ENCODE data around the gene SERP2. TPM values are rescaled to one million over a fixed set of nuclear protein-coding genes. Genes with fewer than 3 reads are reported as not detected.

The SERP2 gene
- total and polyA plus RNA-seq, 4 donors, result 3.4 to 13.4 (median 8.3) TPM

GRCh38 chr13:44352202-44352601, 21.4 kb upstream of the SERP2 start:
- Histone ChIP-seq H3K4me1 (ENCODE audit: control insufficient read depth in 1 of 2, insufficient read depth in 2 of 2, low read length in 2 of 2) (no peaks in the 10 kb centered on the region), H3K27ac (ENCODE audit: low read depth in 1 of 2, low read length in 2 of 2) (no peak overlapping the region), H3K27me3 (ENCODE audit: control insufficient read depth in 1 of 2, insufficient read depth in 2 of 2, low read length in 1 of 2) (no peaks in the 10 kb centered on the region), H3K9me3 (ENCODE audit: control insufficient read depth, low read length) (no peaks in the 10 kb centered on the region), H3K36me3 (ENCODE audit: control insufficient read depth in 1 of 2, insufficient read depth in 2 of 2, low read length in 1 of 2) (no peaks in the 10 kb centered on the region), H3K4me3 (ENCODE audit: low read length in 2 of 2) (no peak overlapping the region)
- 97 to 98% methylated on average over 3 of the region's 3 CpGs for WGBS, 2 donors
- no peak for ATAC-seq (ENCODE audit: low FRiP score)
- no peak for DNase-seq
- intact Hi-C loops (cut with DNase I), result no loop called here

GRCh38 chr13:44352671-44353070, 21.0 kb upstream of the SERP2 start:
- H3K4me3 ChIP-seq (ENCODE audit: low read length in 2 of 2), result no peak overlapping the region
- ATAC-seq (ENCODE audit: low FRiP score), result no peak
- no peaks in the 10 kb centered on the region for H3K9me3 ChIP-seq (ENCODE audit: control insufficient read depth, low read length)
- H3K4me1 ChIP-seq (ENCODE audit: control insufficient read depth in 1 of 2, insufficient read depth in 2 of 2, low read length in 2 of 2), result no peaks in the 10 kb centered on the region
- H3K27me3 ChIP-seq (ENCODE audit: control insufficient read depth in 1 of 2, insufficient read depth in 2 of 2, low read length in 1 of 2), result no peaks in the 10 kb centered on the region
- no peak for DNase-seq
- no peak overlapping the region for H3K27ac ChIP-seq (ENCODE audit: low read depth in 1 of 2, low read length in 2 of 2)
- intact Hi-C loops (cut with DNase I), result no loop called here
- no peaks in the 10 kb centered on the region for H3K36me3 ChIP-seq (ENCODE audit: control insufficient read depth in 1 of 2, insufficient read depth in 2 of 2, low read length in 1 of 2)
- 93 to 95% methylated on average over 2 of the region's 2 CpGs for WGBS, 2 donors

GRCh38 chr13:44354331-44354730, 19.3 kb upstream of the SERP2 start:
- ATAC-seq (ENCODE audit: low FRiP score) (no peak), DNase-seq (no peak)
- Histone ChIP-seq H3K27me3 (ENCODE audit: control insufficient read depth in 1 of 2, insufficient read depth in 2 of 2, low read length in 1 of 2) (no peaks in the 10 kb centered on the region), H3K9me3 (ENCODE audit: control insufficient read depth, low read length) (no peaks in the 10 kb centered on the region), H3K4me3 (ENCODE audit: low read length in 2 of 2) (no peak overlapping the region), H3K27ac (ENCODE audit: low read depth in 1 of 2, low read length in 2 of 2) (no peak overlapping the region), H3K36me3 (ENCODE audit: control insufficient read depth in 1 of 2, insufficient read depth in 2 of 2, low read length in 1 of 2) (no peaks in the 10 kb centered on the region), H3K4me1 (ENCODE audit: control insufficient read depth in 1 of 2, insufficient read depth in 2 of 2, low read length in 2 of 2) (no peaks in the 10 kb centered on the region)
- intact Hi-C loops (cut with DNase I), result no loop called here
- 79 to 85% methylated on average over 1 of the region's 1 CpG for WGBS, 2 donors

GRCh38 chr13:44354884-44355283, 18.7 kb upstream of the SERP2 start:
- no peaks in the 10 kb centered on the region for H3K36me3 ChIP-seq (ENCODE audit: control insufficient read depth in 1 of 2, insufficient read depth in 2 of 2, low read length in 1 of 2)
- H3K27ac ChIP-seq (ENCODE audit: low read depth in 1 of 2, low read length in 2 of 2), result no peak overlapping the region
- DNase-seq, result no peak
- WGBS, 2 donors, result 52 to 56% methylated on average over 3 of the region's 3 CpGs
- no peaks in the 10 kb centered on the region for H3K4me1 ChIP-seq (ENCODE audit: control insufficient read depth in 1 of 2, insufficient read depth in 2 of 2, low read length in 2 of 2)
- intact Hi-C loops (cut with DNase I), result no loop called here
- H3K4me3 ChIP-seq (ENCODE audit: low read length in 2 of 2), result no peak overlapping the region
- no peaks in the 10 kb centered on the region for H3K9me3 ChIP-seq (ENCODE audit: control insufficient read depth, low read length)
- ATAC-seq (ENCODE audit: low FRiP score), result no peak
- no peaks in the 10 kb centered on the region for H3K27me3 ChIP-seq (ENCODE audit: control insufficient read depth in 1 of 2, insufficient read depth in 2 of 2, low read length in 1 of 2)

- H3K4me3 ChIP-seq (ENCODE audit: low read length in 2 of 2), result no peak overlapping the region
- no peaks in the 10 kb centered on the region for H3K36me3 ChIP-seq (ENCODE audit: control insufficient read depth in 1 of 2, insufficient read depth in 2 of 2, low read length in 1 of 2)
- no peaks in the 10 kb centered on the region for H3K27me3 ChIP-seq (ENCODE audit: control insufficient read depth in 1 of 2, insufficient read depth in 2 of 2, low read length in 1 of 2)
- H3K4me1 ChIP-seq (ENCODE audit: control insufficient read depth in 1 of 2, insufficient read depth in 2 of 2, low read length in 2 of 2), result peaks cover 0 to 5% of the 10 kb centered on the region in 2 donors
- no peak for ATAC-seq (ENCODE audit: low FRiP score)
- no peak for DNase-seq
- H3K27ac ChIP-seq (ENCODE audit: low read depth in 1 of 2, low read length in 2 of 2), result no peak overlapping the region
- H3K9me3 ChIP-seq (ENCODE audit: control insufficient read depth, low read length), result no peaks in the 10 kb centered on the region
- 94% methylated on average over 3 of the region's 3 CpGs for WGBS, 2 donors
- intact Hi-C loops (cut with DNase I), result no loop called here
Measured at GRCh38 chr13:44355621-44356020, 18.0 kb upstream of the SERP2 start.

GRCh38 chr13:44359983-44360375, 13.6 kb upstream of the SERP2 start:
- no peak for DNase-seq
- no peaks in the 10 kb centered on the region for H3K36me3 ChIP-seq (ENCODE audit: control insufficient read depth in 1 of 2, insufficient read depth in 2 of 2, low read length in 1 of 2)
- no peaks in the 10 kb centered on the region for H3K27me3 ChIP-seq (ENCODE audit: control insufficient read depth in 1 of 2, insufficient read depth in 2 of 2, low read length in 1 of 2)
- peaks cover 0 to 5% of the 10 kb centered on the region in 2 donors for H3K4me1 ChIP-seq (ENCODE audit: control insufficient read depth in 1 of 2, insufficient read depth in 2 of 2, low read length in 2 of 2)
- no peak overlapping the region for H3K4me3 ChIP-seq (ENCODE audit: low read length in 2 of 2)
- intact Hi-C loops (cut with DNase I), result loop anchor here in 1 of 2 donors (5.0 kb wide), 2 partner anchors 48 to 203 kb away; no protein-coding TSS in a partner anchor
- no peaks in the 10 kb centered on the region for H3K9me3 ChIP-seq (ENCODE audit: control insufficient read depth, low read length)
- H3K27ac ChIP-seq (ENCODE audit: low read depth in 1 of 2, low read length in 2 of 2), result no peak overlapping the region
- ATAC-seq (ENCODE audit: low FRiP score), result no peak
- WGBS, 2 donors, result 84 to 92% methylated on average over 1 of the region's 1 CpG

GRCh38 chr13:44362394-44363040, 11.1 kb upstream of the SERP2 start:
- Histone ChIP-seq H3K36me3 (ENCODE audit: control insufficient read depth in 1 of 2, insufficient read depth in 2 of 2, low read length in 1 of 2) (no peaks in the 10 kb centered on the region), H3K4me3 (ENCODE audit: low read length in 2 of 2) (no peak overlapping the region), H3K27ac (ENCODE audit: low read depth in 1 of 2, low read length in 2 of 2) (no peak overlapping the region), H3K9me3 (ENCODE audit: control insufficient read depth, low read length) (no peaks in the 10 kb centered on the region), H3K27me3 (ENCODE audit: control insufficient read depth in 1 of 2, insufficient read depth in 2 of 2, low read length in 1 of 2) (no peaks in the 10 kb centered on the region), H3K4me1 (ENCODE audit: control insufficient read depth in 1 of 2, insufficient read depth in 2 of 2, low read length in 2 of 2) (peaks cover 0 to 5% of the 10 kb centered on the region in 2 donors)
- ATAC-seq (ENCODE audit: low FRiP score), result no peak
- intact Hi-C loops (cut with DNase I), result loop anchor here in 1 of 2 donors (5.0 kb wide), 2 partner anchors 50 to 205 kb away; no protein-coding TSS in a partner anchor
- 83 to 86% methylated on average over 11 of the region's 11 CpGs for WGBS, 2 donors
- no peak for DNase-seq

- H3K36me3 ChIP-seq (ENCODE audit: control insufficient read depth in 1 of 2, insufficient read depth in 2 of 2, low read length in 1 of 2), result no peaks in the 10 kb centered on the region
- peaks cover 0 to 5% of the 10 kb centered on the region in 2 donors for H3K4me1 ChIP-seq (ENCODE audit: control insufficient read depth in 1 of 2, insufficient read depth in 2 of 2, low read length in 2 of 2)
- DNase-seq (no peak), ATAC-seq (ENCODE audit: low FRiP score) (no peak)
- H3K27ac ChIP-seq (ENCODE audit: low read depth in 1 of 2, low read length in 2 of 2), result no peak overlapping the region
- H3K27me3 ChIP-seq (ENCODE audit: control insufficient read depth in 1 of 2, insufficient read depth in 2 of 2, low read length in 1 of 2), result no peaks in the 10 kb centered on the region
- intact Hi-C loops (cut with DNase I), result loop anchor here in 1 of 2 donors (5.0 kb wide), 2 partner anchors 51 to 206 kb away; no protein-coding TSS in a partner anchor
- H3K4me3 ChIP-seq (ENCODE audit: low read length in 2 of 2), result no peak overlapping the region
- WGBS, 2 donors, result 84 to 87% methylated on average over 11 of the region's 11 CpGs
- no peaks in the 10 kb centered on the region for H3K9me3 ChIP-seq (ENCODE audit: control insufficient read depth, low read length)
Measured at GRCh38 chr13:44363631-44364344, 9.8 kb upstream of the SERP2 start.
